ENCODE measurements around the gene PNMA6A.
"Not testable (repeated sequence)": the region's sequence is repeated elsewhere in the genome, so short reads cannot be mapped to it uniquely, and the experiment has no call there.

The PNMA6A gene

DNA sequence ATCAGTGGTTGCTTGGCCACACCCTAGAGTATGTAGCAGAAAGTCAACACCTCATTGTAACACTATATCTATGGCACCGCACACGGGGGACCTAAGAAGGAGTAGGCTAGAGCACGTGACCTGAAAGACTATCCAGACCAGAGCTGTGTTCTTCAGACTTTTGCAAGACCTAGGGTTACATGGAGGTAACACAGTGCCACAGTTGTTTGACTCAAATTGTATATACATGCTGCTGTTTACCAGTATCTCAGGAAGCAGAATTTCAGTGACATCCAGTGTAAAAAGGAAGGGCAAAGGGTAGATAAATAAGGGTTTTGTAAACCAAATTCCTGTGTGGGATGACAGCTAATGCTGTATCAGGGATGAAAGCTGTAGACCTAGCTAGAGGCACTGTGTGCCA is 30.2 kb downstream of the PNMA6A start:
- TF ChIP-seq, protein P1, sequence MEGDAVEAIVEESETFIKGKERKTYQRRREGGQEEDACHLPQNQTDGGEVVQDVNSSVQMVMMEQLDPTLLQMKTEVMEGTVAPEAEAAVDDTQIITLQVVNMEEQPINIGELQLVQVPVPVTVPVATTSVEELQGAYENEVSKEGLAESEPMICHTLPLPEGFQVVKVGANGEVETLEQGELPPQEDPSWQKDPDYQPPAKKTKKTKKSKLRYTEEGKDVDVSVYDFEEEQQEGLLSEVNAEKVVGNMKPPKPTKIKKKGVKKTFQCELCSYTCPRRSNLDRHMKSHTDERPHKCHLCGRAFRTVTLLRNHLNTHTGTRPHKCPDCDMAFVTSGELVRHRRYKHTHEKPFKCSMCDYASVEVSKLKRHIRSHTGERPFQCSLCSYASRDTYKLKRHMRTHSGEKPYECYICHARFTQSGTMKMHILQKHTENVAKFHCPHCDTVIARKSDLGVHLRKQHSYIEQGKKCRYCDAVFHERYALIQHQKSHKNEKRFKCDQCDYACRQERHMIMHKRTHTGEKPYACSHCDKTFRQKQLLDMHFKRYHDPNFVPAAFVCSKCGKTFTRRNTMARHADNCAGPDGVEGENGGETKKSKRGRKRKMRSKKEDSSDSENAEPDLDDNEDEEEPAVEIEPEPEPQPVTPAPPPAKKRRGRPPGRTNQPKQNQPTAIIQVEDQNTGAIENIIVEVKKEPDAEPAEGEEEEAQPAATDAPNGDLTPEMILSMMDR (IDR thresholded peaks at IDR 0.05; ENCODE audit: low read depth, low read length): no peak
- DNase-seq (ENCODE audit: low read depth in 2 of 2): no peak
- H3K4me3 ChIP-seq (replicated peaks in 1 of 2; ENCODE audit: low read depth in 2 of 2, low read length in 2 of 2): no peak overlapping the region

DNA sequence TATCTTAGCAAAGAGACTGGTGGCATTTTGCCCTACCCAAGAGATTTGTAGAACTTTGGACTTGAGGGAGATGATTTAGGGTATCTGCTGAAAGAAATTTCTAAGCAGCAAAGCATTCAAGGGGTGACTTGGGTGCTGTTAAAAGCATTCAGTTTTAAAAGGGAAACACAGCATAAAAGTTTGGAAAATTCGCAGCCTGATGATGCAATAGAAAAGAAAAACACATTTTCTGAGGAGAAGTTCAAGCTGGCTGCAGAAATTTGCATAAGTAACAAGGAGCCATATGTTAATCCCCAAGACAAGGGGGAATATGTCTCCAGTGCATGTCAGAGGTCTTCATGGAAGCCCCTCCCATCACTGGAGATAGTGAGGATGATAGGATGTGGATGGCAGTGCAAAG is 32.7 kb downstream of the PNMA6A start:
- H3K4me3 ChIP-seq (replicated peaks in 1 of 2; ENCODE audit: low read depth in 2 of 2, low read length in 2 of 2); DNase-seq (ENCODE audit: low read depth in 2 of 2): not testable (repeated sequence)

DNA sequence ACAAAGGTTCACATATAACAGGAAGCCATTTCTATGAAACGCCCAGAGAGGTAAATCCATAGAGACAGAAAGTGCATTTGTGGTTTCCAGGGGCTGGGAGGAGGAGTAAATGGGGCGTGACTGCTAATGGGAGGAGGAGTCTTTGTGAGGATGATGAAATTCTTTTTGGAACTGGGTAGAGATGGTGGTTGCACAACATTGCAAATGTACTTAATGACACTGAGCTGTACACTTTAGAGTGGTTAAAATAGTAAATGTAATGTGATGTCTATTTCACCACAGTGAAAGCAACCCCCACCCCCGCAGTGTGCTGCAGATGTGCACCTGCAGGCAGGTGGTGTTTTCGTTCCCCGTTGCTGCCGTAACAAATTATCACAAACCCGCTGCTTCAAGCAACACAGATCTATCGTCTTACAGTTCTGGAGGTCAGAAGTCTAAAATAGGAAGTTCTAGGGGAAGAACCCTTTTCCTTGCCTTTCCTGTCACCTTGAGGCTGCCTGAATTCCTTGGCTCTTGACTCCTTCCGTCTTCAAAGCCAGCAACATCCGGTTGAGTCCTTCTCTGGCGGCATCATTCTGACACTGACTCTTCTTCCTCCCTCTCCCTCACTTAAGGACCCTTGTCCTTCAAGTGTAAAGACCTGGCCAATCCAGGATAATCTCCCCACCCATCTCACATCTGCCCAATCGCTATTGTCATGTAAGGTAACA is 34.0 kb downstream of the PNMA6A start:
- not testable (repeated sequence) for H3K4me3 ChIP-seq (replicated peaks in 1 of 2; ENCODE audit: low read depth in 2 of 2, low read length in 2 of 2); DNase-seq (ENCODE audit: low read depth in 2 of 2)

DNA sequence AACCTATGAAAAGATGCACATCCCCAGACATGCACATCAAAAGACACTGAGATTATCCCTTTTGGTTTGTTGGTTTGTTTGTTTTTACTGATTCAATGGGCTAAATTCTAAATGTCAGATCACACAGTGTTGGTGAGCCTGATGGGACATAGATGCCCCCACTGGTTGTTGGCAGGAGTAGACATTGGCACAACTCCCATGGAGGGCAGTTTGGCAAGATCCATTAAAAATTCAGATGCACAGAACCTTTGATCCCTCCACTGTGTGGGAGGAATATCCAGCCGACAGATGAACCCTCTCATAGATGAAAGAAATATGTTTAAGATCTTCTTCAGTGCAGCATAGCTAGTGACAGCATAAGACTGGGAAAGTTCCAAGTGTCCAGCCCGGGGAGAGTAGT is 38.5 kb downstream of the PNMA6A start:
- not testable (repeated sequence) for H3K4me3 ChIP-seq (replicated peaks in 1 of 2; ENCODE audit: low read depth in 2 of 2, low read length in 2 of 2); DNase-seq (ENCODE audit: low read depth in 2 of 2)

DNA sequence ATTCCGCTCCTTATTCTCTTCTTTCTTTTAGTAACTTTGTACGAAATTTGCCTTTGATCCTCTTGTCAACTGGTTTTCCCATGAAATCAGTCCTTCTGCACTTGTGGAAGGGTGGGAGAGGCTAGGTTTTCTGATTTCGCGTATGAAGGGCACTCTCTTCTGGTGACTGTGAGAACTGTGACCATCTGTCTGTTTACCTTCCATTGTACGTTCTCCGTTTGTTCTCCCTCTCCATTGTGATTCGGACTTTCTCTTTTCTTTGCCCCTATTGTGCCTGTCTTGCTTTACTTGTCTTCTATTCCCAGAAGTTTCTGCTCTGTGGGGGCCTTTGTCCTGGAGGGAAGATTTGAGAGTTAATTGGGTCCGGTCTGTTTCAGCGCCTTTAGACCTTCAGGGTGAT is 41.6 kb downstream of the PNMA6A start:
- not testable (repeated sequence) for H3K4me3 ChIP-seq (replicated peaks in 1 of 2; ENCODE audit: low read depth in 2 of 2, low read length in 2 of 2); DNase-seq (ENCODE audit: low read depth in 2 of 2)

DNA sequence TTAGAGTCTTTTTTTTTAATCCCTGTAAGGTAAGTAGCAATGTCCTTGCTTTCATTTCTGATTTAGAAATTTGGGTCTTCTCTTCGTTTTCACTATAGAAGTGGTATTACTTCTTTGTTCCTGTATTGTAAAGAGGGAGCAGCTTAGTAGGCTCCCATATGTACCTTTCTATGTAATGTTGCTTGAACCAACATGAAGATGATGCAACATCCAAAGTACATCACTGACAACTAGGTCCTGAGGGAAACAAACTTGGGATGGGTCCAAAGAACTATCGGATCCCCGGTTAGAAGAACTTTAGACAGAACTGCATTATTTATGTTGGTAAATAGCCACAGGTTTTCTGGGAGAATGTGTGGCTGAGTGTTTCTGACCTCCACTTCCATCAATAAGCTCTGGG is 45.5 kb downstream of the PNMA6A start:
- DNase-seq (ENCODE audit: low read depth in 2 of 2); H3K4me3 ChIP-seq (replicated peaks in 1 of 2; ENCODE audit: low read depth in 2 of 2, low read length in 2 of 2): not testable (repeated sequence)

DNA sequence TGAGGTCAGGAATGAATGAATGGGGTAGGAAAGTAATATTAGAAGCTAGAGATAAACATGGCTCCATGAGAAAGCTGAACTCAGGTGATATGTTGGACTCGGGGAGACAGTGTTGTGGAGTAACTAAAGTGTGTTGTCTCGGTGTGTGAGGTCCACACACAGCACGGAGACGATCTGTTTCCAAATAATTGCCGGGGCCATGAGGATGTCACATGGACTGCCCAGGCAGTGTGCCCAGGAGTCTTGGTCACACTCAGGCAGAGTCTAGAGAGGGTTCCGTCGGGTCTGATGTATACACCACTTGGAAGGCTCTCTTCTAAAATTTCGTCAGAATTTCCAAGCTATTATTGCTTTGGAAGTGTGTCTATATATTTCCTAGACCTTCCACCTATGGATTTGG is 48.0 kb downstream of the PNMA6A start:
- DNase-seq (ENCODE audit: low read depth in 2 of 2); H3K4me3 ChIP-seq (replicated peaks in 1 of 2; ENCODE audit: low read depth in 2 of 2, low read length in 2 of 2): not testable (repeated sequence)

DNA sequence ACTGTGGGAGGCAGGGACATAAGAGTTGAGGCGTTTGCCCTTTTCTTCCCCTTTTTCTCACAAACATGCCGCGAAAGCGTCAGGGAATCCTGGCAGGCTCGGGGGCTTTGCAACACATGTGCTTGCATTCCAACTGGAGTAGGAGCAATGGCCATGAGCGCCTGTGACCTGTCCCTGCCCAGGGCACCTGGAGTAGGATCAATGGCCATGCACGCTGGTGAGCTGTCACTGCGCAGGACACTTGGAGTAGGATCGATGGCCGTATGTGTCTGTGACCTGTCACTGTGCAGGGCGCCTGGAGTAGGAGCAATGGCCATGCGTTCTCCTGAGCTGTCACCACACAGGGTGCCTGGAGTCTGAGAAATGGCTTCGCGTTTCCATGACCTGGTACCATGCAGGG is 51.2 kb downstream of the PNMA6A start:
- not testable (repeated sequence) for H3K4me3 ChIP-seq (replicated peaks in 1 of 2; ENCODE audit: low read depth in 2 of 2, low read length in 2 of 2); DNase-seq (ENCODE audit: low read depth in 2 of 2)
